Colonic mucosa (tissue), 4 donors: ENCODE data around the gene ARHGAP6. TPM values are rescaled to one million over a fixed set of nuclear protein-coding genes. Genes with fewer than 3 reads are reported as not detected.

Experiments used
- DNase-seq: peaks from one replicate; pipeline ENCODE4 v3.0.0-alpha.2; 2020
- H3K27ac ChIP-seq: fragments of 200-600 bp; one replicate; pipeline ENCODE4 v1.8.0; 2021
- H3K27me3 ChIP-seq: fragments of 200-600 bp; one replicate; pipeline ENCODE4 v1.8.0; 2021
- H3K36me3 ChIP-seq: fragments of 200-600 bp; one replicate; pipeline ENCODE4 v1.8.0; 2021
- H3K4me1 ChIP-seq: fragments of 200-600 bp; one replicate; pipeline ENCODE4 v1.8.0; 2021; ENCODE audit warnings: mild to moderate bottlenecking
- H3K4me3 ChIP-seq: fragments of 200-600 bp; one replicate; pipeline ENCODE4 v1.8.0; 2021
- H3K9ac ChIP-seq, 2 donors: one replicate each; pipeline ENCODE4 v1.7.0; 2013; ENCODE audit warnings: control low read depth in 2 of 2, low read depth in 2 of 2, low read length in 2 of 2
- H3K9me3 ChIP-seq: fragments of 200-600 bp; one replicate; pipeline ENCODE4 v1.8.0; 2021
- CTCF ChIP-seq: fragments of 200-600 bp; IDR thresholded peaks from one replicate; pipeline ENCODE4 v1.8.0; 2022; ENCODE audit warnings: antibody characterized with exemption, mild to moderate bottlenecking
- intact Hi-C: fragments of 100-400 bp; cut with DNase I; formaldehyde crosslinking; loops from one replicate; pipeline ENCODE4 v1.14.1; 2022
- total RNA-seq, 2 donors: library from RNA; stranded (reverse); fragmentation: NEBNext Ultra II Directional in 1 of 2; extraction: Animal tissue kit (Norgen Biotek cat#: 25700) in 1 of 2; gene quantifications; one replicate each; pipeline ENCODE4 v1.2.1, GENCODE V29; 2021
- donor health status: healthy.
- donor health status: DM: no; HTN: no; CAD: no.
- donor health status: DM: no; HTN: no; CAD: no.

Gene ARHGAP6
- total RNA-seq, 2 donors from 2014 or later, result 1.1 to 5.0 TPM

DNA sequence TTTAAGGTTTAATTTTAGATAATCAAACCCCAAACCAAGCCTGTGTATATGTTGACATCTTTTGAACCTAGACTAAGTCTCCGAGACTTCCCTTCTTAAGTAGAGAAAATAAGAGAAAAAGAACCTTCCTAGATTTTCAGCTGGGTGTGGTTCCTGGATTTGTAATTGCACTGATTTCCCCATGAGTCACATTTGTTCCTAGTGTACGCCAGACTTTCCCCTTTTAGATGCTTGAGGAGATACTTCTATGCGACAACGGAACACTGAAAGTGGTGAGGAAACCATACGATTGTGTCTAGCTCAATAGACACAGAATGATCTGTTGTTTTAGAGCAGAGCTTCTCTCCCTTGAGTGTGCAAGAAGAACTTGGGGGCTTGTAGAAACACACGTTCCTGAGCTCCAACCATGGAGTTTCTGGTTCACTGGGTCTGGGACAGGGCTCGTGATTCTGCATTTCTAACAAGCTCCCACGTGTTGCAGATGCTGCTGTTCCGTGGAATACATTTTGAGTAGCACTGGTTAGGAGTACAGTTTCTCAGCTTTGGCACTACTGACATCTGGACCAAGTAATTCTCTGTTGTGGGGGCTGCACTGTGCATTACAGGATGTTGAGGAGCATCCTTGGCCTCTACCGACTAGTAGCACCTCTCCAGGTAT is 285.4 kb downstream of the ARHGAP6 start:
- no peak overlapping the region for H3K4me3 ChIP-seq
- no peaks in the 10 kb centered on the region for H3K4me1 ChIP-seq
- H3K36me3 ChIP-seq, result no peaks in the 10 kb centered on the region
- no peak for DNase-seq
- no peak overlapping the region for H3K9ac ChIP-seq
- no peak for TF ChIP-seq CTCF
- intact Hi-C loops, result no loop called here
- H3K9me3 ChIP-seq, result no peaks in the 10 kb centered on the region
- H3K27me3 ChIP-seq, result no peaks in the 10 kb centered on the region
- H3K27ac ChIP-seq, result no peak overlapping the region

DNA sequence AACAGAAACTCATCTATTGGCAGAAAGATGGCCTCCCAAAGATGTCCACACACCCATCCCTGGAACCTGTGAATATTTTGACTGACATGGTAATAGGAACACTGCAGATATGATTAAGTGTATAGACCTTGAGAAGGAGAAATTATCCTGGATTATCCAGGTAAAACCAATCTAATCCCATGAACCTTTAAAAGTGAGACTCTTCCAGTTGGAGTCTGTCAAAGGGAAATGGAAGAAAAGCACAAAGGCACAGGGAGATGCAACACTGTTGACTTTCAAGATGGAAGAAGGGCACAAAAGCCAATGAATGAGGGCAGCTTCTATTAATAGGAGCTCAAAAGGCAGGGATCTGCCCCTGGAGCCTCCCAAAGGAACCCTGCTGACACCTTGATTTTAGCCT is 289.6 kb downstream of the ARHGAP6 start:
- TF ChIP-seq CTCF, result no peak
- no peak overlapping the region for H3K27ac ChIP-seq
- H3K9ac ChIP-seq, result no peak overlapping the region
- H3K4me1 ChIP-seq, result no peaks in the 10 kb centered on the region
- H3K9me3 ChIP-seq, result no peaks in the 10 kb centered on the region
- H3K36me3 ChIP-seq, result no peaks in the 10 kb centered on the region
- H3K27me3 ChIP-seq, result no peaks in the 10 kb centered on the region
- H3K4me3 ChIP-seq, result no peak overlapping the region
- no peak for DNase-seq
- intact Hi-C loops, result no loop called here

DNA sequence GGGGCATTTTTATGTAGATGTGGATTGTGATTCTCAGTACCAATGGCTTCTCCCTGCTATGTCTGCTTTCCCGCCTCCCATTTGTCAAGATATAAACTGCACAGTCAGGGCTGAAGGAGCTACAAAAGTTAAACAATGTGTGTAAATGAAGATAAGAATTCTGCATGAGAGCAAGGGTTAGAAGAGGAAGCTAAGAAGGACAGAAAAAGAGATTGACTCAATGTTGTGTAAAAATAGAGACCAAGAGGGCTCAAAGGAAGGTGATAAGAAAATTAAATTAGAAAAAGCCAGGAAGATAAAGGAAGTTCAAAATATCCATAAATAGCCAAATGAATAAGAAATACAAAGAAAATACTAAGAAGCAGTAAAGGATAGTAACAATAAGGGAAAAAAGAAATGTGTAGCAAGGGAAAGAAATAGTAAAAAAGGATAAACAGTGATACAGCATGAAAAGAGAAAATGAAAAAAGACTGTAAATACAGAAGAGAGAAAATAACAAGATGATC is 290.1 kb downstream of the ARHGAP6 start:
- Histone ChIP-seq H3K27me3 (no peaks in the 10 kb centered on the region), H3K9ac (no peak overlapping the region), H3K4me1 (no peaks in the 10 kb centered on the region), H3K4me3 (no peak overlapping the region), H3K27ac (no peak overlapping the region), H3K9me3 (no peaks in the 10 kb centered on the region), H3K36me3 (no peaks in the 10 kb centered on the region)
- TF ChIP-seq CTCF, result no peak
- intact Hi-C loops, result no loop called here
- no peak for DNase-seq

DNA sequence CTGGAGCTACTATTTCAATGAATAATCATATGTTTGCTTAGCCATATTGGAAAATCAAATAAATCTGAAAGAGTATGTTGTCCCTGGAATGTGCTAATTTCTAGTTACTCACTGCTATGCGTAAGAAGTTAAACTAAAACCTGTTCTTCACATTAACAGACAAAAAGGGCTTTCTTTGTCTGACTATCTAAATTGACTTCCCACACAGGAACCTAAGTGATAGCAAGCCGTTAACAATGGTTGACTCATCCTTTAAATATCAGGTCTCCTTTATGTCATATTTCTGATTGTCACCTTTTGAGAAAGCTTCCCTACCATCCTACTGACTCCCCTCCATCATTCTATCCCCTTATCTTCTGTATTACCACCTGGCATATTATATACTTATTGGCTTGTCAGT is 291.1 kb downstream of the ARHGAP6 start:
- Histone ChIP-seq H3K27ac (no peak overlapping the region), H3K27me3 (no peaks in the 10 kb centered on the region), H3K9me3 (no peaks in the 10 kb centered on the region), H3K4me1 (no peaks in the 10 kb centered on the region), H3K4me3 (no peak overlapping the region), H3K36me3 (no peaks in the 10 kb centered on the region), H3K9ac (no peak overlapping the region)
- intact Hi-C loops, result no loop called here
- no peak for DNase-seq
- TF ChIP-seq CTCF, result no peak

- Histone ChIP-seq H3K4me1 (no peaks in the 10 kb centered on the region), H3K9ac (no peak overlapping the region), H3K4me3 (no peak overlapping the region), H3K27me3 (no peaks in the 10 kb centered on the region), H3K36me3 (no peaks in the 10 kb centered on the region), H3K27ac (no peak overlapping the region), H3K9me3 (no peaks in the 10 kb centered on the region)
- intact Hi-C loops, result no loop called here
- DNase-seq, result no peak
- no peak for TF ChIP-seq CTCF
These were observed 294.6 kb downstream of the ARHGAP6 start for GRCh38 chrX:11371106-11371505.
